DOHH2 (cell line): ENCODE results near the gene ZNF580.

Experiments used
- CTCF ChIP-seq: fragments of 200-600 bp; sonication (generic); IDR thresholded peaks from one replicate; pipeline ENCODE4 v1.5.1; 2014; ENCODE audit warnings: antibody characterized with exemption, mild to moderate bottlenecking, low read depth, low read length; ENCODE audit not compliant: poor library complexity, severe bottlenecking
- EZH2phosphoT487 ChIP-seq: fragments of 200-600 bp; sonication (generic); IDR thresholded peaks from 2 replicates; pipeline ENCODE4 v1.6.1; 2017; ENCODE audit warnings: borderline replicate concordance, mild to moderate bottlenecking, antibody characterized with exemption, low read length, moderate library complexity, mixed read lengths

DNA sequence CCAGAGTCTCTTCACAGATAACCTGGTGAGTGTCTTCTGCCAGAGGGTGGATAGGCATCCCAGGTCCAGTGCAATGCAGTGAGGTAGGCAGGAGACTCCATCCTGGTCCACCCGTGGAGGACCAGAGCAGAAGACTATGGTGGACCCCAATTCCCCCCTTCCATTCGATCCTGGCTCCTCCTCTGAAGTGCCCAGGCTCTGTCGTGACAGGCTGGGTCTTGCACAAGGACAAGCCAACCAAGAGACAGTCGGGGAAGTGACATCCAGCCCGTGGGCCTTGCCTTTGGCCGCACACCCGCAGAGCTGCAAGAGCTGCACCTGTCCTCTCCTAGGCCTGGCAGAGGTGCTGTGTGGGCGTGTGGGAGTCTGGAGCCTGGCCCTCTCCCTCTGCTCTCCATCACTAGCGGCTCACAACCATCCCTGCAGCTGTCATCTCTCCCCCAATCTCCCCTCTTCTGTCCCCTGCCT, 19.6 kb upstream of the ZNF580 start:
- TF ChIP-seq CTCF: no peak
- no peak for TF ChIP-seq EZH2phosphoT487
